ENCODE results near the gene MTMR10.

DNA sequence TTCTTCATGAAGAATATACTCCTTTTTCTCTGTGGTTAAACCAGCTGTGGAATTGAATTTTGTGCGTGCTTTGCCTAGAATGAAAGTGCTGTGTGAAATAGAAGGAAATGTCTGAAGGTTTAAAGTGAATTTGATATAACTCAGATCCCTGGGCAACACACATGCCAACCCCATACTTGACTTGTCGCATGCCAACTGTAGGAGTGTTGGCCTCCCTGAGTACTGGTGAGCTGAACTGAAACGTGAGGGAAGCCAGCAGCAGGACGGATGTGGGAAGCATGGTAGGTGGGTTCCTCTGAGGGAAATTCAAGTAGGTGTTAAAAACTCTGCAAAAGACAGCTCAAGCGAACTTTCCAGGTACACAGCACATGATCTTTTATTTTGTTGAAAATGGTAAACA lies 73.1 kb downstream of the MTMR10 start:
- TF ChIP-seq, protein P1, sequence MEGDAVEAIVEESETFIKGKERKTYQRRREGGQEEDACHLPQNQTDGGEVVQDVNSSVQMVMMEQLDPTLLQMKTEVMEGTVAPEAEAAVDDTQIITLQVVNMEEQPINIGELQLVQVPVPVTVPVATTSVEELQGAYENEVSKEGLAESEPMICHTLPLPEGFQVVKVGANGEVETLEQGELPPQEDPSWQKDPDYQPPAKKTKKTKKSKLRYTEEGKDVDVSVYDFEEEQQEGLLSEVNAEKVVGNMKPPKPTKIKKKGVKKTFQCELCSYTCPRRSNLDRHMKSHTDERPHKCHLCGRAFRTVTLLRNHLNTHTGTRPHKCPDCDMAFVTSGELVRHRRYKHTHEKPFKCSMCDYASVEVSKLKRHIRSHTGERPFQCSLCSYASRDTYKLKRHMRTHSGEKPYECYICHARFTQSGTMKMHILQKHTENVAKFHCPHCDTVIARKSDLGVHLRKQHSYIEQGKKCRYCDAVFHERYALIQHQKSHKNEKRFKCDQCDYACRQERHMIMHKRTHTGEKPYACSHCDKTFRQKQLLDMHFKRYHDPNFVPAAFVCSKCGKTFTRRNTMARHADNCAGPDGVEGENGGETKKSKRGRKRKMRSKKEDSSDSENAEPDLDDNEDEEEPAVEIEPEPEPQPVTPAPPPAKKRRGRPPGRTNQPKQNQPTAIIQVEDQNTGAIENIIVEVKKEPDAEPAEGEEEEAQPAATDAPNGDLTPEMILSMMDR (IDR thresholded peaks at IDR 0.05) = no peak
- no peak for TF ChIP-seq POLR2AphosphoS5 (IDR thresholded peaks at IDR 0.05)

All from sigmoid colon (tissue), 4 donors.